GM12891 (cell line): ENCODE measurements around the gene DAB1.

Experiments used
- PAX5 ChIP-seq: IDR thresholded peaks from 2 replicates; pipeline ENCODE4 v1.6.1; 2011; ENCODE audit warnings: low read length, moderate library complexity, mild to moderate bottlenecking; ENCODE audit not compliant: insufficient read depth, severe bottlenecking
- POLR2A ChIP-seq: IDR thresholded peaks from 2 replicates; pipeline ENCODE4 v1.6.1; 2011; ENCODE audit warnings: low read depth, low read length, control low read depth
- POLR2AphosphoS5 ChIP-seq: IDR thresholded peaks from 2 replicates; pipeline ENCODE4 v1.6.1; 2011; ENCODE audit warnings: low read depth, low read length, control low read depth
- POU2F2 ChIP-seq: IDR thresholded peaks from 2 replicates; pipeline ENCODE4 v1.6.1; 2011; ENCODE audit warnings: low read depth, mild to moderate bottlenecking, control low read depth, low read length, moderate library complexity
- SPI1 ChIP-seq: IDR thresholded peaks from 2 replicates; pipeline ENCODE4 v1.6.1; 2011; ENCODE audit warnings: low read depth, low read length, control low read depth
- TAF1 ChIP-seq: IDR thresholded peaks from 2 replicates; pipeline ENCODE4 v1.6.1; 2011; ENCODE audit warnings: low read depth, low read length, control low read depth

GRCh38 chr1:57222307-57222706 lies 201.6 kb downstream of the DAB1 start:
- TF ChIP-seq SPI1, result no peak
- TF ChIP-seq TAF1, result no peak
- TF ChIP-seq POLR2A, result no peak
- no peak for TF ChIP-seq POLR2AphosphoS5
- no peak for TF ChIP-seq POU2F2
- no peak for TF ChIP-seq PAX5
